HTERT RPE-1 (cell line): ENCODE data around the gene TMEM135.
"Not testable (repeated sequence)": the region's sequence is repeated elsewhere in the genome, so short reads cannot be mapped to it uniquely, and the experiment has no call there.

Experiments
- in situ Hi-C: fragments of 300-500 bp; cut with MboI; formaldehyde crosslinking; loops from 4 replicates; pipeline ENCODE4 v1.14.3; 2020; ENCODE audit warnings: low sequenced_read_pairs

TMEM135 gene

DNA sequence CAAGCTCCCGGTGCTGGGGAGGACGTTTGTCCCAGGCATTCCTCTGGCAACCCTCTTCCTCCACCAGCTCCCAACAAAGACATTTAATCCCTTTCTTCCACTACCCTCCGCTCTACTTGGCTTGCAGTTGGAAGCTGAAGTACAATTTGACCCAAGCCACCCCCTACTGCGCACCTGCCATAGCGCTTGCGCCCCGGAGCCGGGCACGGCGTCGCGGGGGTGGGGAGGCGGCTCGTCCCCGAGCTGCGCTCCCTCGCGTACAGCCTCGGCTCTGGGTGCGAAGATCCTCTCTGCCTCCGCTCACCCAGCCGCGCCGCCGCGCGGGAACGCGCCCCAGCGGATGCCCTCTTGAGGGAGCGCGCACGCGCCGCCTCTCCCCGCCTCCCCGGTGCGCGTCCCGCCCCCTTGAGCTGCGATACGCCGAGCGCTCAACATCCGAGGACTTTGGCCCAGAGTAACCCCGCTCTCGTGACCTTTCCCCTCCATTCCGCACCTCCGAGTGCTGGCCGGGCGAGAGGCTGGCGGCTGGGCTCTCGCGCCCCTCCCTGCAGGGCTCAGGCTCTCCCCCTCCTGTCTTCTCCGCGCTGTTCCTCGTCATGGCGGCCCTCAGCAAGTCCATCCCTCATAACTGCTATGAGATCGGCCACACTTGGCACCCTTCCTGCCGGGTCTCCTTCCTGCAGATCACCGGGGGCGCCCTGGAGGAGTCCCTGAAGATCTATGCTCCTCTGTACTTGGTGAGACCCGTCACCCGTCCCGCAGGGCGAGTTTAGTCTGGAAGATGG, at the start of gene TMEM135:
TMEM135 (plus strand) TSS at position 485 of the 785 bp plus-strand sequence; CDS start at position 597, 112 bp downstream.
- in situ Hi-C loops: no loop called here

DNA sequence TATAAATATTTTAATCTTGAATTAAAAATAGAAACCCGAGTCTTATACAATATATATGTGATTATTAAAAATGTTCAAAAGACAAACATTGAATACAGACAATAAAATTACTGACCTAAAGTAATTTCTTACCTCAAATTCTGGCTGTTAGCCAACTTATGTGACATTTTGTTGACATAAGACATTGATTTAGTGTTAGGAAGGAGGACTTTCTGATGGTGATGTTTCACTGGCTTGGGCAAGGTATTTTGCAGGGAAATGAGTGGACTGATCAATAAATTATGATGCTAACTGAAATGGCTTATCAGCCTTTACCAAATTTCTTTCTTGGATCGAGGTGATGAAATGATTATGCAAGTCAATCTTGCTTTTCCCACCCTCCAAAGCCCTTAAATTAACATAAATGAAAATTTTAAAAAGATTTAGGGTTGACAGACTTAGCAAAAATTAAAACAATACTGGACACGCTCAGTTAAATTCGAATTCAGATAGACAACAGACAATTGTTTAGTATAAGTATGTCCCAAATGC, 49.3 kb upstream of the TMEM135 start:
- in situ Hi-C loops: no loop called here

DNA sequence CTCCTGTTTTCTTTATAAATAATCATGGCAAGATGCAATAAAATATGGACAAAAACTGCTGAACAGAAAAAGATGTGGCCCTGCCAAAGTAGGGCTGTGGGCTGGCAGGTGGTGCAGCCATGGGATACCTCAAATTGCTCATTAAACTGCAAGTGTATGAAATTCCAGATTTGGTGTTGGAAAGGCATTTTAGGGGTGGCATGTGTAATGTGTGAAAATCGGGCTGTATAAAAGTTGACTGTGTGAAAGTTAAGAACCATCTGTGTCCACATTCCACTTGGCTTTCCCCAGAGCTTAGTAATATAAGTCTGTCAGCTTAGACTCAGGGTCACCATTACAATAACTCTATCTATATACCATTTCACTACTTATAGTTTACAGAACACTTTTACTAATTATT, 47.7 kb upstream of the TMEM135 start:
- in situ Hi-C loops: no loop called here

DNA sequence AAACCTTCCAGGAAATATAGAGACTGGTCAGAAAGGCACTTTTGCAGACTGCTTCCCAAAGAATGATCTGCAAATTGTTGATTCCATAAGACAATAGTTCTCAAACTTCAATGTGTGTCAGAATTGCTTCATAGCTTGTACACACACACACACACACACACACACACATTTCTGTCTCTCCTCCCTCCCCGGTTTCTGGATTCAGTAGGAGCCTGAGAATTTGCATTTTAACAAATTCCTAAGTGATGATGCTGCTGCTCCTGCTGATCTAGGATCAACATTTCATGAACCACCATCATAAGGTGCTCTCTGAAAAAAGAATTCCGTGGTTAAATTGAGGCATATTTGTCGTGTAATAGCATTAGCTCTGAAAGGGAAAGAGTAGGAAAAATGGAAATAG, 47.2 kb upstream of the TMEM135 start:
- in situ Hi-C loops: no loop called here

DNA sequence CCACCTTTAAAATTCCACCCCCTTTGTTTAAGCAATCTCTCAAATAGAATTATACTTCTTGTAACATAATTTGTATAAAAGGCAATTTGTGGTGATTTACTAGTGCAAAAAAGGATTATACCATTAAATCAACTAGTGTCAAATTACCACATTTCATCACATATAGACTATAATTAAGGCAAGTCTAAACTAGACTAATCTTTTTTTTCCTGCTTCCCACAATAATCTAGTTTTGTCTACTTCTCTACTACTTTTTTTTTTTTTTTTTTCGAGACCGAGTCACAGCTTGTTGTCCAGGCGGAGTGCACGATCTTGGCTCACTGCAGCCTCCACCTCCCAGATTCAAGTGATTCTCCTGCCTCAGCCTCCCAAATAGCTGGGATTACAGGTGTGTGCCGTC, 46.4 kb upstream of the TMEM135 start:
- in situ Hi-C loops: no loop called here

DNA sequence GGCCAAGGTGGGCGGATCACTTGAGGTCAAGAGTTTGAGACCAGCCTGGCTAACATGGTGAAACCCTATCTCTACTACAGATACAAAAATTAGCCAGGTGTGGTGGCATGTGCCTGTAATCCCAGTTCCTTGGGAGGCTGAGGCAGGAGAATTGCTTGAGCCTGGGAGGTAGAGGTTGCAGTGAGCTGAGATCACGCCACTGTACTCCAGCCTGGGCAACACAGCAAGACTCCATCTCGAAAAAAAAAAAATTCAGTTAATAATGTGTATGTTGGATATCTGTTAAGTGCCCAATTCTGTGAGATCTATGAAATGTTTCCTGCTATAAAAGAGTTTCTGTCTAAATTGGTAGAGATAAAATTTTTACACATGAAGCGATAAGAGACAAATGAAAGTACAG, 45.4 kb upstream of the TMEM135 start:
- in situ Hi-C loops: not testable (repeated sequence)

DNA sequence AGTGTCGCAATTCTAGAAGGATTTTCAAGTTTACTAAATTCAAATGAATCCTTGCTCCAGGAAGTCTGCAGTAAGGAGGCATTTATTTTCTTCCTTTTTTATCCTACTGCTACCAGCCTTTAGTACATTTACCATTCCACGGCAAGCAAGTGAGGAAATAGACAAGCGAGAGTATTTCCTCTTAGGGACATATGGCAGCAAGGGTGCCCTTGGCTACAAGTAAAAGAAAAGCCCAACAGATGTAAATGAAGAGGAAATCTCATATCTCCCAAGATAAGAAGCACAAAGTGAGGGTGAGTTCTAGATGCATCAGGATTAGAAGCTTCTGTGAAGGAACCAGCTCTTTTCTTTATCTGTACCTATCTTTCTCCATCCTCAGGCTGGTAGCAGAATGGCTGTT, 44.7 kb upstream of the TMEM135 start:
- in situ Hi-C loops: no loop called here

DNA sequence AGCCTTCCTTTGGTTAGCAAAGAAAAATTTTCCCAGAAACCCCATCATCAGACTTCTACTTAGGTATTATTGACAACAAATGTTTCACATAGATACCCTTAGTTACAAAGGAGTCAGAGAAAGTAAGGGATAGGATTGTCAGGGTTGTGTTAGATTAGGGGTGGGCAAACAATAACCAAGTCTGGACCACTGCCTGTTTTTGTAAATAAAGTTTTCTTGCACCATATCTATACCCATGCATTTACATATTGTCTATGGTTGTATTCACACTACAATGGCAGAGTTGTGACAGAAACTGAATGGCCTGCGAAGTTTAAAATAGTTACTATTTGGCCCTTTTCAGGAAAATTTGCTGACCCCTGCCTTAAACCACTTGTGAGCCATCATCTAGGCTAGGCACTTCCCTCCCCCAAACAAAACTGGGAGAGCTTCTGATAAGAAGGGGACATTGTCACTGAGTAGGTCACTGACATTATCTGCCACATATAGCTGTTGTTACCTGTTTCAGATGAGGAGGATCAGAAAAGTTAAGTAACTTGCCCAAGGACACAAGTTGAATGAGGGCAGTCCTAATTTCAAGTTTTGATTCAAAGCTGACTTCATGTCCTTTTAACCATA, 40.7 kb upstream of the TMEM135 start:
- in situ Hi-C loops: no loop called here

DNA sequence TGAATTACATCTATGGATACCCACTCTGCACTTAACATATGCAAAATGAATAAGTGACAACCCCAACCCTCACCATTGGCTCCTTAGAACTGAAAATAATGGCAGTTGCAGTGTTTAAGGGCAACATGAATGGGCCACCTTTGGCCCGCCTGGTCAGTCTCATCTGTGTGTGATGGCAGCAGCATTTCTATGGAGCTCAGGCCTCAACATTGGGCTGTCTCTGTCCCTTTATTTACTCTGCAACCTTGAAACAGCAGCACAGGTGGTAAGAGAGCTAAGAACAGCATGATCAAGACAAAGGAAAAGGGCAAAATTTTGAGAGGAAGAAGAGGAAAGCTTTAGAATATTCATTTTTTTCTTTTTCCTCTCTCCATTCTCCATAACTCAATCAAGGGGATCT, 38.3 kb upstream of the TMEM135 start:
- in situ Hi-C loops: no loop called here

DNA sequence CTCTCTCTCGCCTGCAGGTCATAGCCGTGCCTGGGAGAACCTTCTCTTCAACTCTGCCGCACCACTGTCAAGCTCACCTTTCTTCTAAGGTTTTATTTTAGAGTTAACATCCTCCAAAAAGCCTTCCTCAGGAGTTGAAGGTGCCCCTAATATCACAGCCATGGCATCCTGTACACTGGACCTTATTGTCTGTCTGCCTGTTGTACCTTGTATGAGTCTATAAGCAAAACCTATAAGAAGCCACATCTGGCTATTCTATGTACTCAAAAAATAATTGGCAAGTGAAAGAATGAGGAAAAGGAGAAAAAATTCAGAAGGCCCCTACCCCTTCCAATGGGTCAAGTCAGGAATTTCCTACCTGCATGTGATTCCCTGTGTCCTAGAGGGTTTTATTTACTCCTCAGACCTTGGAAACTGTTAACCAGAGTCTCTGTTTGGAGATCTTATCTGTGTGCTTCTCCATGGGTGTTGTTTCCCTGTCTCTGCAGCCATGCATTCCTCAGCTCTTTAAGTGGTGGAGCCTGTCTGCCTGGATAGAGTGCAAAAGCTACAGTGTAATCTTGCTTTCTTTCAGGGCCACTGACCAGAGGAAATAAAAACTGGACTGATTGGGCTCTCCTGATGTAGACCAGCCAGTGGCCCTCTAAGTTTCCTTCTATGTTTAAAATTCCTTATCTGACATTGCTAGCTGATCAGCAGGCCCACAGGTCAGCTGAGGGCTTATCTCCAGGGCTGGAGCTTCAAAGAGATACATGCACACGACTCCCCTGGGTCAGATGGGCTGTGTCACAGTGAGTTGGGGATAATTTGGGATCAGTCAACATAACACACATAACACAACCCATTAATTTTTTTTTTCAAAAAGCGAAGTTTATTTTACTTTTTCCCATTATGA, 37.6 kb upstream of the TMEM135 start:
- in situ Hi-C loops: no loop called here

DNA sequence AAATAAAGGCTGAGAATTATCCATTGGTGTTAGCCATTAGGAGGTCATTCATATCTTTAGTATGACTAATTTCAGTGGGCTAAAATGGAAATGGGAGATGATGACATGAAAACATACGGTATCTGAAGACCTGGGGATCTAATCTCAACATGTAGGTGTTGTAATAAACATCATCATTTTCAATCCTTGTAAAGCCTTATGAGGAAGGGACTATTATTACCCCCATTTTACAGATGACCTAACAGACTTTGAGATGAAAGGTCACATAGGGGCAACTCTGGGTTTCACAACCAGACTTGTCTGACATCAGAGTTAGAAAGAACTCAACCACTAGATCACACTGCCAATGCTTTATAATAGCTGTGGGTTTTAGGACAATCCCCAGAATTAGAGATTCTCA, 34.8 kb upstream of the TMEM135 start:
- in situ Hi-C loops: no loop called here

DNA sequence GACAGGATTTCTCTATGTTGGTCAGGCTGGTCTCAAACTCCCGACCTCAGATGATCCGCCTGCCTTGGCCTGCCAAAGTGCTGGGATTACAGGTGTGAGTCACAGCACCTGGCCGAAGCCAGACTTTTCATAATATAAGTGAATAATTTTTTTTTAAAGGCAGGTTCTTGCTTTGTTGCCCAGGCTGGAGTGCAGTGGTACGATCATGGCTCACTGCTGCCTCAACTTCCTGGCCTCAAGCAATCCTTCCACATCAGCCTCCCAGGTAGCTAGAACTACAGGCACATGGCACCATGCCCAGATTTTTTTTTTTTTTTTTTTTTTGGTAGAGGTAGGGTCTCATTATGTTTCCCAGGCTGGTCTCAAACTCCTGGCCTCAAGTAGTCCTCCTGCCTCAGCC, 33.5 kb upstream of the TMEM135 start:
- in situ Hi-C loops: not testable (repeated sequence)

DNA sequence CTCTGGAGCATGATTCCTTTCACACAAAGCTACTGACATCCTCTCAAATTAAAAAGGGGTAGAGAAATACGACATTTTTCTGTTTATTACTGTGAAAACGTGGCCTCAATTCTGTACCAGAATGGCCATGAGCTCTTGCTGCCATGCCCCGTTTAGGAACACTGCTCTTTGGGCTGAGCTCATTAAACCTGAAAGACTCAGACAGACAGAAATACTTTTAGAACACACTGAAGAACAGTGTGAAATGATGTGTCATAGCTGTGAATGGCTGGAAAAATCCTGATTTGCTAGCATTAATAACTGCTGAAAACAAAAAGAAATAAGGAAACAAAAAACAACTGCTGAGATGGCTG, 32.2 kb upstream of the TMEM135 start:
- in situ Hi-C loops: no loop called here

DNA sequence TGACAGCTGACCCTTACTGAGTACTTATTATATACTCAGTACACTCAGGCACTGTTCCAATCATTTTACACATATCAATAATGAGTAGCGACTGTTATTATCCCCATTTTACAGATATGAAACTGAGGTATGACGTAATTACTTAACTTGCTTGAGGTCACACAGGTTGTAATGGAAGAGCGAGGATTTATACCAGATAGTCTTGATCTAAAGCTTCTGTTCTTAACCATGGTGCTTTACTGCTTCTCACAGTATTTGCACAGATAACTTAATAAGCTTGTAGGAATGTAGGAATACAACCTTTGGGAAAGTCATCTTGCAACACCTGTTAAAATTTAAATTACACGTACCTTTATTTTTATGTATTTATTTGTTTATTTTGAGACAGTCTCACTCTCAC, 31.7 kb upstream of the TMEM135 start:
- in situ Hi-C loops: no loop called here

DNA sequence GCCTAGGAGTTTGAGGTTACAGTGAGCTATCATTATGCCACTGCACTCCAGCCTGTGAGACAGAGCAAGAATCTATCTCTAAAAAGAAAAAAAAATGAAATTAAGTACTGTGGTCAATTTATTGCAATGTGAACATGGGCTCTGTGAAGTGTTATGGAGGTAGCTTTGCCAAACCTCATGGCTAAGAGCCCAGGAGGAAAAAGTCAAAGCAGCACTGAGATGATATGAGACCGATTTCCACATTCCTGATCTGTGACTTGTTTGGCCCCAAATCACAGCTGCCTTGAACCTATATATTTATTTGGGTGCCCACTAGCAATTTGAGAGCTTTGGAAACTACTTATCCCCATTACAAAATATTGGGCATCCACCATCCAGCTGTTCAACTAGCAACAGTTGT, 29.8 kb upstream of the TMEM135 start:
- in situ Hi-C loops: no loop called here

DNA sequence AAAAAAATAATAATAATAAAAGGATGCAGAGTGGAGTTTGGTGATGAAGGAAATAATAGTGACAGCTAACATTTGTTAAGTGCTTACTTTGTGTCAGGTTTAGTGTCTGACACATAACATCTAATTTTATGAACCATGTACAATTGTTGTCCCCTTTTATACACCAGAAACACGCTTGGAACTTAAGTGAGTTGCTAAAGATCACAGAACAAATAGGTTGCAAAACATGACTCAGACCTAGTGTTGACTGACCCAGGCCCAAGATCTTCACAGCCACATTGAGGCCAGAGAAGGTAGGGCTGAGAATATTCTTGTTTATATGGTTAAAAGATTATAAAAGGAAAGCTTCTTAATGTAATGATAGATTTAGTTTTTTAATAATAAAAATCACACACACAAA, 25.6 kb upstream of the TMEM135 start:
- in situ Hi-C loops: no loop called here

DNA sequence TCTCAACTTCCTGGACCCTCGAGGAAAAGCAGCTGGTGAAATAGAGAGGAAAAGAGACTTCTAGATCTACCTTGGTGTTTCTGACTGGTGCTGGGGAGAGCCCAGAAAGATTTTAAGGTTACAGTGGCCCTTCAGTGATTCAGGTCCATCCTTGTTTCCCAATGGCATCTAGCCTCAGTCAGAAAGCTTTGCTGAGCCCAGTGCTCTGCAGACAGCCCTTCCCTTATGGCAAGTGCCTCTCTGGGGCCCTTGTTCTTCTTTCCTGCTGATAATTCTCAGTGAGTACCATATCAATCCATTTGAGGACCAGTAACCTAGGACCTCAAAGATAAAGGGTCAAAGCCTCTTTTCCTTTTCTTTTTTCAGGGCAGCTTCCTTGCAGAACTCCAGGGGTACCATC, 25.1 kb upstream of the TMEM135 start:
- in situ Hi-C loops: no loop called here

DNA sequence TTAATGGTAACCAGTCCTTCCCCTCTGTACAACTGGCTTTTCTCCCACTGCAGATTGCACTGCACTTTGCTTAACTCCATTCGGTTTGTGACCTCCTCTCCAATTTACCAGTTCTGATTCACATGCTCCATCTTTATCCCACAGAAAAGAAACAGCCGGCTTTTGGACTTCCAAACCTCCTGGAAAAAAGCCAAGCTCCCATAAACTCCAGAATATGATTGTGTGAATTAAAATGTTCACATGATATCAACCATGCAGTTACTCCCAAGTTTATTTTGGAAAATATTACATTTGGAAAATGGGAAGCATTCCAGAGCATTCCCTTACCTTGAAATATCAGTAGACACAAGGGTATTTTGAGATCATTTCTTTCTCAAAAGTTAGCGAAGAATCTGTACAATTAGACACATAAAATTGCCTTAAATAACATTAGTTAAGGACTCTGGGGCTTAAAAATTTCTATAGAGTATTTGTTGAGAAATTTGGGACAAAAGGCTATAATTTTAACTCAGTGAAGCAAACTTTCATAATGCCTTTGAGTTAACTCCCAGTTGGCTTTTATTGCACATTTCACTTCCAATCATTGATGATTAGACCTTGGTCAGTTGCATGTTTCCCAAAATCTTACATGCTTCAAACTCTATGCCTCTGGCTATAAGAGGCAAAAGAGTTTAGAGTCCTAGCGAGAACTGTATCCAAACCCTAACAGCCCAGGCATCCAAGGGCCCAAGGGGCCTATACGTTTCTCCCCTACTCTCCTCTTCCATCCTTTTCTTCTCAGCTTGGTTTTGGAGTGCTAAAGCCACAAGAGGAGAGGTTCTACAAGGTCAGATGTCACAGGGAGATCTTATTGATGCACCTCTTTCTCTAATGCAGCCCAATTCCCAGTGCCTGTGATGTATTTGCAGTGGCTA, 23.6 kb upstream of the TMEM135 start:
- in situ Hi-C loops: no loop called here

DNA sequence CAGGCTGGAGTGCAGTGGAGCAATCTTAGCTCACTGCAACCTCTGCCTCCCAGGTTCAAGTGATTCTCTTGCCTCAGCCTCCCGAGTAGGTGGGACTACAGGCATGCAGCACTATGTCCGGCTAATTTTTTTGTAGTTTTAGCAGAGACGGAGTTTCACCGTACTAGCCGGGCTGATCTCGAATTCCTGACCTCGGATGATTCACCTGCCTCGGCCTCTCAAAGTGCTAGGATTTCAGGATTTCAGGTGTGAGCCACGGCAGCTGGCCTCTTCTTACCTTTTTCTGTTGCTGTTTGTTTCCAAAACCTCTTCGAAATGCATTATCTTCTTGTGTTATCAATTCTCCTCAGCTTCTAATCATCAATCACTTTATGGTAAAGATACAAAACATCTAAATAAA, 22.1 kb upstream of the TMEM135 start:
- in situ Hi-C loops: no loop called here

DNA sequence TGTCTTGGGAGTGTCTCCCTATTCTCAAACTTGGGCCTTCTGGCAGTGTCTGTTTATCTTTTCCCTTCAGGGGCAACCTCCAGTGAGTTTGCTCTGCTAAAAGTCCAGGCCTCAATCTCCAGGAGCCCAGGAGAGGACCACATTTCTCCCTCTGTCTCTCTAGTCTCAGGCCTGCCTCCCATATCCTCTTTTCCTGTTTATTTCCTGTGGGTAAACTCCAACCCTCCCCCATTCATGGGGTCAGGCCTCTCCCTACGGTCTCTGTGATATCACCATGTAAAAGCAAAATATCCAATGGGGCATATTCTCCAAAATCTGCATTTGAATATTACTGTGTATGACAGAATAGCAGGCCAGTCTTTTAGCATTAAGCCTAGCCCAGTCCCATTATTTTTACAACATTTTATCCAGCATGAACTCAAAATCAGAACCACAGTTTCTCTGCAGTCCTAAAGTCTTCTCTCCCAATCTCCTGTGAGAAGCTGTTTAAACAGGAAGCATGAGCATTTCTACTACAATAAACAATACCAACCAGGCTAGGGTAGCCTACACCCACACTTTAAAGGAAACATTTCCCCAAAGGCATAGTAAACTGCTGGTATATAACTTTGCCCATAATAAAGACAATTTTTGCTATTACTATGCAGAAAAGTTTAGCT, 18.0 kb upstream of the TMEM135 start:
- in situ Hi-C loops: no loop called here
